ENCODE measurements around the gene SLC30A3. TPM values are rescaled to one million over a fixed set of nuclear protein-coding genes. Genes with fewer than 3 reads are reported as not detected.
A peak's percentile ranks its signal among the peaks of the same experiment; 100 is the strongest.

SLC30A3 gene
- total and polyA plus RNA-seq, 2 of the 13 experiments (the other 11 are each of a cell fraction or from before 2014, with no cell fraction given) = 0.38 to 0.79 TPM

DNA sequence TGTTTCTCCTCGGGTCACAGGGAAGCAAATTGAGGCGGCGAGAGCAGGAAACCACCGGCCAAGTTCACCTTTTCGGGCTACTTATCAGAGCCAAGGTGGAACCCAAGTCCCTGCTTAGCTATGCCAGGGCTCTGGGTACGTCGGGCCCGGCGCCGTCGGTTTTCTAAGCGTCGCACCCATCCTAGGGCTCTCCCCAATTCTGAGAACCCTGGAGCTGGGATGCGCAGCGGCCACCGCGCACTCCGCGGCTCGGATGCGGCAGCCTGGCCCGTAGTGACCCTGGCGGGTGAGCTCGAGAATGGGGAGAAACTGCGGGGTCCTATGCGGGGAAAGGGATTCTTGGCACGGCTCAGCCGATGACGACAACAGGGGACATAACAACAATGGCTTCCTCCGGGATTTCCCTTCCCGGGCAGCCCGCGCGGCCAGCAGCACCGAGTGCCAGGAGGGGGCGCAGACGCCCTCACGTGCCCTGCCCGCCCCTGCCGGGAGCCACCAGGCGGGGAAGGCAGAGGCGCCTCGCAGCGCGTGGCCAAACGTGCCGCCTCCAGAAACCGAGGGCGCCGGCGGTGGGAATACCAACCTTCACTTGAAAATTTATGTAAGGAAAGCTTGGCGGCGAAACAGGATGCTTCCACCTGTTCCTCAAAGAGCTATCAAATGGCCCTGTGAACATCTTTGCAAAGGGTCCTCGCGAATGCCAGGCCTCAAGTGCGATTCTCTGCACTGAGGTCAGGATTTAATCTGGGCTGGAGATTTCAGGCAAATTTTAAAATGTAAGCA is 2.1 kb upstream of the SLC30A3 start (continued):
- TF ChIP-seq ZNF737 (CRISPR knock-in tag; IDR thresholded peaks at IDR 0.05; ENCODE audit: borderline replicate concordance) = no peak
- no peak for TF ChIP-seq ZNF670 (CRISPR knock-in tag; IDR thresholded peaks at IDR 0.05; ENCODE audit: borderline replicate concordance)
- TF ChIP-seq TRIM24 (CRISPR knock-in tag; IDR thresholded peaks at IDR 0.05) = no peak
- TF ChIP-seq, protein P1, sequence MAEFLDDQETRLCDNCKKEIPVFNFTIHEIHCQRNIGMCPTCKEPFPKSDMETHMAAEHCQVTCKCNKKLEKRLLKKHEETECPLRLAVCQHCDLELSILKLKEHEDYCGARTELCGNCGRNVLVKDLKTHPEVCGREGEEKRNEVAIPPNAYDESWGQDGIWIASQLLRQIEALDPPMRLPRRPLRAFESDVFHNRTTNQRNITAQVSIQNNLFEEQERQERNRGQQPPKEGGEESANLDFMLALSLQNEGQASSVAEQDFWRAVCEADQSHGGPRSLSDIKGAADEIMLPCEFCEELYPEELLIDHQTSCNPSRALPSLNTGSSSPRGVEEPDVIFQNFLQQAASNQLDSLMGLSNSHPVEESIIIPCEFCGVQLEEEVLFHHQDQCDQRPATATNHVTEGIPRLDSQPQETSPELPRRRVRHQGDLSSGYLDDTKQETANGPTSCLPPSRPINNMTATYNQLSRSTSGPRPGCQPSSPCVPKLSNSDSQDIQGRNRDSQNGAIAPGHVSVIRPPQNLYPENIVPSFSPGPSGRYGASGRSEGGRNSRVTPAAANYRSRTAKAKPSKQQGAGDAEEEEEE (CRISPR knock-in tag; IDR thresholded peaks at IDR 0.05; ENCODE audit: borderline replicate concordance) = no peak
- peak; percentile 45; the same call in 1 of the 2 replicates for TF ChIP-seq ZNF143 (CRISPR knock-in tag; IDR thresholded peaks at IDR 0.05)
- TF ChIP-seq CC2D1A (CRISPR knock-in tag; IDR thresholded peaks at IDR 0.05) = no peak
- no peak for TF ChIP-seq KDM4B (CRISPR knock-in tag; IDR thresholded peaks at IDR 0.05)
- TF ChIP-seq RNF2 (conservative IDR thresholded peaks at IDR 0.05; ENCODE audit: low read depth) = peak; percentile 79
- no peak for TF ChIP-seq TCF7 (IDR thresholded peaks at IDR 0.05; ENCODE audit: low read depth)
- TF ChIP-seq ELF4 (CRISPR knock-in tag; IDR thresholded peaks at IDR 0.05; ENCODE audit: borderline replicate concordance) = peak; percentile 57; the same call in 1 of the 2 replicates
- TF ChIP-seq, protein P2, sequence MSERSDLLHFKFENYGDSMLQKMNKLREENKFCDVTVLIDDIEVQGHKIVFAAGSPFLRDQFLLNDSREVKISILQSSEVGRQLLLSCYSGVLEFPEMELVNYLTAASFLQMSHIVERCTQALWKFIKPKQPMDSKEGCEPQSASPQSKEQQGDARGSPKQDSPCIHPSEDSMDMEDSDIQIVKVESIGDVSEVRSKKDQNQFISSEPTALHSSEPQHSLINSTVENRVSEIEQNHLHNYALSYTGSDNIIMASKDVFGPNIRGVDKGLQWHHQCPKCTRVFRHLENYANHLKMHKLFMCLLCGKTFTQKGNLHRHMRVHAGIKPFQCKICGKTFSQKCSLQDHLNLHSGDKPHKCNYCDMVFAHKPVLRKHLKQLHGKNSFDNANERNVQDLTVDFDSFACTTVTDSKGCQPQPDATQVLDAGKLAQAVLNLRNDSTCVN (CRISPR knock-in tag; IDR thresholded peaks at IDR 0.05; ENCODE audit: borderline replicate concordance) = peak; percentile 26; the same call in 1 of the 2 replicates
- TF ChIP-seq CHCHD3 (CRISPR knock-in tag; IDR thresholded peaks at IDR 0.05) = no peak
- TF ChIP-seq, protein P3, sequence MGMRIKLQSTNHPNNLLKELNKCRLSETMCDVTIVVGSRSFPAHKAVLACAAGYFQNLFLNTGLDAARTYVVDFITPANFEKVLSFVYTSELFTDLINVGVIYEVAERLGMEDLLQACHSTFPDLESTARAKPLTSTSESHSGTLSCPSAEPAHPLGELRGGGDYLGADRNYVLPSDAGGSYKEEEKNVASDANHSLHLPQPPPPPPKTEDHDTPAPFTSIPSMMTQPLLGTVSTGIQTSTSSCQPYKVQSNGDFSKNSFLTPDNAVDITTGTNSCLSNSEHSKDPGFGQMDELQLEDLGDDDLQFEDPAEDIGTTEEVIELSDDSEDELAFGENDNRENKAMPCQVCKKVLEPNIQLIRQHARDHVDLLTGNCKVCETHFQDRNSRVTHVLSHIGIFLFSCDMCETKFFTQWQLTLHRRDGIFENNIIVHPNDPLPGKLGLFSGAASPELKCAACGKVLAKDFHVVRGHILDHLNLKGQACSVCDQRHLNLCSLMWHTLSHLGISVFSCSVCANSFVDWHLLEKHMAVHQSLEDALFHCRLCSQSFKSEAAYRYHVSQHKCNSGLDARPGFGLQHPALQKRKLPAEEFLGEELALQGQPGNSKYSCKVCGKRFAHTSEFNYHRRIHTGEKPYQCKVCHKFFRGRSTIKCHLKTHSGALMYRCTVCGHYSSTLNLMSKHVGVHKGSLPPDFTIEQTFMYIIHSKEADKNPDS (CRISPR knock-in tag; IDR thresholded peaks at IDR 0.05) = 0 out of 2 replicates have a peak, but pooled peaks have one; percentile 28
- TF ChIP-seq ZFAT (CRISPR knock-in tag; conservative IDR thresholded peaks at IDR 0.05) = no peak
- TF ChIP-seq, protein P4, sequence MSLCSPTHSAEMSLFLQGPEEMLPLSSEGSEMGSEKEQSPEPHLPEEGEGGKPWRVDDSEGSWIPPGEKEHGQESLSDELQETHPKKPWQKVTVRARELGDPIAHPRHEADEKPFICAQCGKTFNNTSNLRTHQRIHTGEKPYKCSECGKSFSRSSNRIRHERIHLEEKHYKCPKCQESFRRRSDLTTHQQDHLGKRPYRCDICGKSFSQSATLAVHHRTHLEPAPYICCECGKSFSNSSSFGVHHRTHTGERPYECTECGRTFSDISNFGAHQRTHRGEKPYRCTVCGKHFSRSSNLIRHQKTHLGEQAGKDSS (CRISPR knock-in tag; IDR thresholded peaks at IDR 0.05; ENCODE audit: borderline replicate concordance, low read depth) = no peak; the same call in 1 of the 2 replicates
- TF ChIP-seq SRY (CRISPR knock-in tag; IDR thresholded peaks at IDR 0.05) = peak; percentile 88
- TF ChIP-seq BORCS8-MEF2B (CRISPR knock-in tag; IDR thresholded peaks at IDR 0.05) = peak; percentile 80; the same call in 1 of the 2 replicates
- no peak for TF ChIP-seq ZNF292 (CRISPR knock-in tag; IDR thresholded peaks at IDR 0.05; ENCODE audit: borderline replicate concordance, low read depth)
- TF ChIP-seq ZNF562 (CRISPR knock-in tag; IDR thresholded peaks at IDR 0.05; ENCODE audit: borderline replicate concordance) = no peak
- no peak for TF ChIP-seq RAD51 (IDR thresholded peaks at IDR 0.05; ENCODE audit: borderline replicate concordance)
- TF ChIP-seq ZNF317 (CRISPR knock-in tag; IDR thresholded peaks at IDR 0.05) = no peak
- peak; percentile 93 for TF ChIP-seq NR1H2 (CRISPR knock-in tag; IDR thresholded peaks at IDR 0.05; ENCODE audit: borderline replicate concordance, low read depth)
- peak; percentile 88 for TF ChIP-seq YY1 (IDR thresholded peaks at IDR 0.05; ENCODE audit: insufficient read depth, insufficient replicate concordance, low read depth, low read length)
- TF ChIP-seq HNRNPUL1 (IDR thresholded peaks at IDR 0.05; ENCODE audit: low read depth, low read length) = no peak
- TF ChIP-seq BCL6 (CRISPR knock-in tag; IDR thresholded peaks at IDR 0.05) = peak; percentile 57
